Natural killer cell (primary cell): ENCODE measurements around the gene PARD6G. TPM values are rescaled to one million over a fixed set of nuclear protein-coding genes. Genes with fewer than 3 reads are reported as not detected.

Experiments used
- ATAC-seq, 3 donors: fragments of 150-1000 bp in 2 of 3; fragments of 200-7000 bp in 1 of 3; cut with Tn5 transposase; 1 replicate in 1 of 3; 2 replicates in 2 of 3; pipeline ENCODE4 v1.10.0; 2021; ENCODE audit warnings: mild to moderate bottlenecking in 2 of 3, moderate library complexity in 2 of 3
- DNase-seq, 2 donors: peaks; one replicate each; pipeline versions ENCODE4 v3.0.0 to v3.0.0-alpha.2; 2013 to 2021; ENCODE audit warnings: mixed read lengths in 1 of 2
- H3K27ac ChIP-seq: one replicate; pipeline ENCODE4 v1.5.1; 2013; ENCODE audit warnings: mild to moderate bottlenecking, low read length
- H3K27me3 ChIP-seq: one replicate; pipeline ENCODE4 v1.6.1; 2013; ENCODE audit warnings: low read length; ENCODE audit not compliant: control insufficient read depth, insufficient read depth
- H3K36me3 ChIP-seq: one replicate; pipeline ENCODE4 v1.6.1; 2013; ENCODE audit warnings: low read length; ENCODE audit not compliant: control insufficient read depth, insufficient read depth
- H3K4me1 ChIP-seq: one replicate; pipeline ENCODE4 v1.6.1; 2013; ENCODE audit warnings: low read length; ENCODE audit not compliant: control insufficient read depth, insufficient read depth
- H3K4me3 ChIP-seq: one replicate; pipeline ENCODE4 v1.5.1; 2013; ENCODE audit warnings: low read length
- H3K9me3 ChIP-seq: one replicate; pipeline ENCODE4 v1.6.1; 2013; ENCODE audit warnings: low read length; ENCODE audit not compliant: control insufficient read depth, insufficient read depth
- H3K27ac Mint-ChIP-seq, 2 donors: one replicate each; pipeline ENCODE4 v1.8.0; 2022; ENCODE audit warnings: mild to moderate bottlenecking in 2 of 2, mixed read lengths in 2 of 2, moderate library complexity in 1 of 2
- H3K27me3 Mint-ChIP-seq, 2 donors: one replicate each; pipeline ENCODE4 v1.8.0; 2022; ENCODE audit warnings: low read depth in 2 of 2, mixed read lengths in 2 of 2
- H3K36me3 Mint-ChIP-seq: one replicate; pipeline ENCODE4 v1.8.0; 2022; ENCODE audit warnings: mixed read lengths
- H3K4me1 Mint-ChIP-seq, 2 donors: one replicate each; pipeline ENCODE4 v1.8.0; 2022; ENCODE audit warnings: mixed read lengths in 2 of 2
- H3K4me3 Mint-ChIP-seq: one replicate; pipeline ENCODE4 v1.8.0; 2022; ENCODE audit warnings: mild to moderate bottlenecking, moderate library complexity, mixed read lengths
- H3K9me3 Mint-ChIP-seq, 2 donors: one replicate each; pipeline ENCODE4 v1.8.0; 2022; ENCODE audit warnings: mixed read lengths in 2 of 2
- CTCF ChIP-seq: fragments of 200-600 bp; IDR thresholded peaks from one replicate; pipeline ENCODE4 v1.8.0; 2022; ENCODE audit warnings: antibody characterized with exemption
- WGBS: methylation state at CpG from one replicate; pipeline ENCODE4 v1.1.7; 2013; ENCODE audit warnings: missing lambda C conversion rate; ENCODE audit not compliant: insufficient coverage; 5-methylcytosine and 5-hydroxymethylcytosine counted together
- intact Hi-C: fragments of 100-400 bp; cut with micrococcal nuclease; formaldehyde crosslinking; loops from one replicate; pipeline ENCODE4 v1.14.2; 2022
- total RNA-seq, 4 donors: library from RNA; stranded (reverse); fragments of 120-200 nt in 1 of 4; gene quantifications; one replicate each; pipeline versions ENCODE4 v1.2.3 to v1.2.4, GENCODE V29; 2013 to 2022

Gene PARD6G
- total RNA-seq, 3 donors from 2014 or later (not counting 1 experiment from before 2014, with no cell fraction given): not detected

DNA sequence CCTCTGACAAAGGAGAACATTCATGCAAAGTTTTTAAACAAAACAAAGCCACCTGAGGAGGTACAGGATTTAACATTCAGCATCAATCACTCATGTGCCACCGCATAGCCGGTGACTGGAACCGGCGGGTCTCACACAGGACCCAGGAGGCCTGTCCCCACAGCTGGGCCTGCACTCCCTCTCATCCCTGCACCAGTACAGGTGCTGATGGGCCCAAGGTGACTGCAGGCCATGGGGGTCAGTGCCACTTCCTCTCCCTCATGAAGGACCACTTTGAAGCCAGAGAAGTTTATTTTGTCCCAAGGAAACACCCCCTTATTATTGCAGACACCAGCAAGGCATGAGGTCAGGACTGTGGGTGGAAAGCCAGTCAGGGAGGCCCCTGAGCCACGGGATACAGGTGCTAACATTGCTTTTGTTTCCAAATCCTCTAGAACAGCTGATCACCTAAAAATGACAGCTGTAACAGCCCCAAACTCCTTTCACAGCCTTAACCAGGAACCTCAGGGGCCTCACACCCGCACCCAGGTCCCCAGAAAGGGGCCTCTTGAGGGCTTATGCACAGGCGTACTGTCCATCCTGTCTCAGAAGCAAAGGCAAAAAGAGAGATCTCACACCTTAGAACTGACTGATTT, 14.0 kb downstream of the PARD6G start:
- Histone ChIP-seq H3K27me3 (no peaks in the 10 kb centered on the region), H3K27ac (no peak overlapping the region), H3K4me1 (no peaks in the 10 kb centered on the region), H3K9me3 (no peaks in the 10 kb centered on the region), H3K4me3 (no peak overlapping the region), H3K36me3 (no peaks in the 10 kb centered on the region)
- no peaks in the 10 kb centered on the region for H3K36me3 Mint-ChIP-seq
- 86% methylated on average over 7 of the region's 7 CpGs for WGBS
- H3K9me3 Mint-ChIP-seq: no peaks in the 10 kb centered on the region
- no peak overlapping the region for H3K4me3 Mint-ChIP-seq
- peaks cover 0 to 7% of the 10 kb centered on the region in 2 donors for H3K27me3 Mint-ChIP-seq
- no peak overlapping the region for H3K27ac Mint-ChIP-seq
- no peak for ATAC-seq
- H3K4me1 Mint-ChIP-seq: no peaks in the 10 kb centered on the region
- intact Hi-C loops: no loop called here
- no peak for TF ChIP-seq CTCF
- no peak for DNase-seq

GRCh38 chr18:80232710-80233109, 14.6 kb downstream of the PARD6G start:
- Mint-ChIP-seq H3K4me3 (no peak overlapping the region), H3K36me3 (no peaks in the 10 kb centered on the region), H3K27me3 (peaks cover 0 to 7% of the 10 kb centered on the region in 2 donors), H3K9me3 (no peaks in the 10 kb centered on the region), H3K27ac (no peak overlapping the region), H3K4me1 (no peaks in the 10 kb centered on the region)
- 78% methylated on average over 4 of the region's 4 CpGs for WGBS
- ATAC-seq (no peak), DNase-seq (no peak)
- TF ChIP-seq CTCF: no peak
- no peak overlapping the region for H3K4me3 ChIP-seq
- H3K4me1 ChIP-seq: no peaks in the 10 kb centered on the region
- H3K27me3 ChIP-seq: no peaks in the 10 kb centered on the region
- H3K27ac ChIP-seq: no peak overlapping the region
- no peaks in the 10 kb centered on the region for H3K9me3 ChIP-seq
- H3K36me3 ChIP-seq: no peaks in the 10 kb centered on the region
- intact Hi-C loops: no loop called here

- no peak for TF ChIP-seq CTCF
- Mint-ChIP-seq H3K27me3 (peaks cover 0 to 7% of the 10 kb centered on the region in 2 donors), H3K4me3 (no peak overlapping the region), H3K4me1 (no peaks in the 10 kb centered on the region), H3K27ac (no peak overlapping the region), H3K9me3 (no peaks in the 10 kb centered on the region), H3K36me3 (no peaks in the 10 kb centered on the region)
- DNase-seq (no peak), ATAC-seq (no peak)
- Histone ChIP-seq H3K27ac (no peak overlapping the region), H3K4me3 (no peak overlapping the region), H3K27me3 (no peaks in the 10 kb centered on the region), H3K4me1 (no peaks in the 10 kb centered on the region), H3K36me3 (no peaks in the 10 kb centered on the region), H3K9me3 (no peaks in the 10 kb centered on the region)
- WGBS: 95% methylated on average over 5 of the region's 5 CpGs
- intact Hi-C loops: no loop called here
Measured at GRCh38 chr18:80232030-80232429, 15.3 kb downstream of the PARD6G start.

- Histone ChIP-seq H3K4me1 (no peaks in the 10 kb centered on the region), H3K27me3 (no peaks in the 10 kb centered on the region), H3K27ac (no peak overlapping the region), H3K36me3 (no peaks in the 10 kb centered on the region), H3K4me3 (no peak overlapping the region), H3K9me3 (no peaks in the 10 kb centered on the region)
- 92% methylated on average over 7 of the region's 7 CpGs for WGBS
- Mint-ChIP-seq H3K4me1 (no peaks in the 10 kb centered on the region), H3K9me3 (no peaks in the 10 kb centered on the region), H3K27me3 (peaks cover 0 to 8% of the 10 kb centered on the region in 2 donors), H3K36me3 (no peaks in the 10 kb centered on the region), H3K27ac (no peak overlapping the region), H3K4me3 (no peak overlapping the region)
- ATAC-seq (no peak), DNase-seq (no peak)
- TF ChIP-seq CTCF: no peak
- intact Hi-C loops: no loop called here
Measured at GRCh38 chr18:80231616-80232015, 15.7 kb downstream of the PARD6G start.
